ENCODE measurements around the gene POMGNT1.

Gene POMGNT1

DNA sequence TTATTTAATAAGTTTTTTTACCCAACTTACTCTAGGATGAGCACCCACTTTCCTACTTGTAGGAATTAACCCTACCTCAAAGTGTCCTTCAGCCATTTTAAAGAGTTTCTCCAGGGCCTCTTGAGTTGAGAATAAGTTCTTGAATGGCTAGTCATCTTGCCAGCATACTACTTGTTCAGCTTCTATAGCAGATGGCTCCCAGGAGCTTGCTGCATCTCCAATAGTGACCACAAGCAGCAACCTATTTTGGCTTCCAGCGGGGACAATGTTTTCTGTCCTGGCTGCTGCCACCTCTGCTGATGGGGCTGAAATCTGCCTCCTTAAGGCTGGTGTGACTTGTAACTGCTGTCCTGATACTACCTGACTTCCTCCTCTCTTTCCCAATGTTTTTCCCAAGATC, 45.0 kb downstream of the POMGNT1 start:
- no peak for DNase-seq

DNA sequence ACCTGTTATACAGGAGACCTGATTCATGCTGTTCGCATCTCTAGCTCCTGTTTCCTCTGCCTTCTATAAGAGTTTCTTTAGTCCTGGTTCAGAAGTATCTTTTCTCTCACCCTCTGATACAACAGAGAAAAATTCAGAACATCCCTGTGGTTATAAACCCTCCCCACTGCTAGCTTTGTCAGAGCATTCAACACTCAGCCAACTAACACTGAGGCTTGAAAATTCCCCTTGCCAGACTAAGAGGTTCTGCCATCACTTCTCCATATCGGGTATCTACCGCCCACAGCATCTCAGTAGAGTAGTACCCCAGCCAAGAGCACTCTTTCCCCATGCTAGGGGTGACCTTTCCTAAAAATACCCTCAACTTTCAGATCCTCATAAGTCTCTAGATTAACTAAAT, 46.2 kb downstream of the POMGNT1 start:
- no peak for DNase-seq

DNA sequence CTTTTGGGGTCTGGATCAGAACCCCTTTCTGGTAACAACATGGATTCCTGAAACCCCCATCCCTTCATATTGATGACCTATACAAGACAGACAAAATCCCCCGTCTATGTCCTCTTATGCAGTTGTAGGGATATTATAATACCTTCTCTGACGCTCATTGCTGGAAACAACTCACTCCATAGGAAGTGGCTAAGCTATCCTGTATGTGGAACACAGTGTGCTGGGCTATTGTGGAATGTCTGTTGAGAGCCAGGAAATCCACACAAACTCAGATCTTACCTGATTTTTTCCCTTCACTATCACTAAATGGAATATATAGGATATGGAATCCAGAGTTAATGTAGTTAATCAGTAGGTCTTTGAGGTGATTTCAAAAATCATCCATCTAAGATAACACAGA, 48.1 kb downstream of the POMGNT1 start:
- no peak for DNase-seq

DNA sequence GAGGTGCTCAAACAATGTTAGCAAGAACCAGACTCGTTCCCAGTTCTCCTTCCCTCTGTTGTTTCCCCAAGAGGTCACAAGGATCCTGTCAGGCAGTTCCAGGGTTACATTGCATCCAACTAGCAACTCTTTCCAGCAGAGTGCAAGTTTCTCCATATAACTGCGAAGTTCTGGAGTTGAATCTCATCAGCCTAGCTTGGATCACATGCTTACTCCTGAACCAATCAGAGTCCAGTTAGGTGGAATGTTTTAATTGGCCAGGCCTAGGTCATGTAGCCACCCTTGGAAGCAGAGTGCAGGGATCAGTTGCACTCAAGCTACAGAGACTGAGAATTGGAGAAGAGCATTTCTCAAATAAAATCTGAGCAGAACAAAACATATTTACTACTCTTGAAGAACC, 49.9 kb downstream of the POMGNT1 start:
- DNase-seq = no peak
